Tibial nerve (tissue), 4 donors: ENCODE results near the gene C18orf32.

Experiments
- EP300 ChIP-seq, 2 donors: sonication (generic); formaldehyde crosslinking; IDR thresholded peaks; one replicate each; pipeline ENCODE4 v1.6.1; 2017; ENCODE audit warnings: antibody characterized with exemption in 2 of 2, mild to moderate bottlenecking in 1 of 2
- POLR2A ChIP-seq, 2 donors: fragments of 450-650 bp; IDR thresholded peaks; one replicate each; pipeline ENCODE4 v1.6.1; 2017; ENCODE audit warnings: antibody characterized with exemption in 2 of 2, mild to moderate bottlenecking in 2 of 2, moderate library complexity in 2 of 2
- TF ChIP-seq, protein P1 (sequence below), 5 experiments: fragments of 200-600 bp in 3 of 5; fragments of 450-650 bp in 2 of 5; sonication (generic) in 3 of 5; IDR thresholded peaks; one replicate each; pipeline ENCODE4 v1.5.1; 2016 to 2019; ENCODE audit warnings: antibody characterized with exemption in 5 of 5, mild to moderate bottlenecking in 3 of 5, moderate library complexity in 2 of 5

DNA sequence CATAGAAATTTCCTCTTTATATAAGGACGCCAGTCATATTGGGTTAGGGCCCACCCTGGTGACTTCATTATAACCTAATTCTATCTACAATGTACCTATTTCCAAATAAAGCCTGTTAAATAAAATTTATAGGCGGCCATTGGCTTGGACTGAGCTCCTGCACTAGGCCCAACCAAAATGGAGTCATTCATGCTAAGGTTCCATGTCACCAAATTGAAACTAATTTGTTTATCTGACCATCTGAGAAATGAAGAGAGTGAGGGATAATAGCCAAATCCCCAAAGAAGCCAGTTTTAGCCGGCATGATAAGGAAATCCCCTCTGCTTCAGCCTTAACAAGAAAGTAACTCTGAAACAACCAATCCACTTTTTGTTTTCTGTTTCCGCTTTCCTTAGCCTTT, 19.4 kb downstream of the C18orf32 start:
- TF ChIP-seq, protein P1, sequence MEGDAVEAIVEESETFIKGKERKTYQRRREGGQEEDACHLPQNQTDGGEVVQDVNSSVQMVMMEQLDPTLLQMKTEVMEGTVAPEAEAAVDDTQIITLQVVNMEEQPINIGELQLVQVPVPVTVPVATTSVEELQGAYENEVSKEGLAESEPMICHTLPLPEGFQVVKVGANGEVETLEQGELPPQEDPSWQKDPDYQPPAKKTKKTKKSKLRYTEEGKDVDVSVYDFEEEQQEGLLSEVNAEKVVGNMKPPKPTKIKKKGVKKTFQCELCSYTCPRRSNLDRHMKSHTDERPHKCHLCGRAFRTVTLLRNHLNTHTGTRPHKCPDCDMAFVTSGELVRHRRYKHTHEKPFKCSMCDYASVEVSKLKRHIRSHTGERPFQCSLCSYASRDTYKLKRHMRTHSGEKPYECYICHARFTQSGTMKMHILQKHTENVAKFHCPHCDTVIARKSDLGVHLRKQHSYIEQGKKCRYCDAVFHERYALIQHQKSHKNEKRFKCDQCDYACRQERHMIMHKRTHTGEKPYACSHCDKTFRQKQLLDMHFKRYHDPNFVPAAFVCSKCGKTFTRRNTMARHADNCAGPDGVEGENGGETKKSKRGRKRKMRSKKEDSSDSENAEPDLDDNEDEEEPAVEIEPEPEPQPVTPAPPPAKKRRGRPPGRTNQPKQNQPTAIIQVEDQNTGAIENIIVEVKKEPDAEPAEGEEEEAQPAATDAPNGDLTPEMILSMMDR (IDR thresholded peaks at IDR 0.05): no peak
- TF ChIP-seq POLR2A (IDR thresholded peaks at IDR 0.05) (no peak), EP300 (IDR thresholded peaks at IDR 0.05) (no peak)
